ENCODE measurements around the gene NRP2. TPM values are rescaled to one million over a fixed set of nuclear protein-coding genes. Genes with fewer than 3 reads are reported as not detected.

NRP2 gene
- total RNA-seq, 8 experiments from 2014 or later: 13.8 to 138 (median 53.2) TPM

- WGBS, 10 experiments: 90 to 100% (median 100%) methylated on average over 2 to 5 of the region's 5 CpGs; no CpG with 5 or more reads in 1 of the 10 experiments
- ATAC-seq (replicated peaks in 6 of 8): no peak
- no peak overlapping the region for H3K27ac ChIP-seq
- no peak overlapping the region for H3K4me3 ChIP-seq
- H3K4me1 ChIP-seq (replicated peaks in 1 of 2): peaks cover 54 to 74% of the 10 kb centered on the region in 2 donors
- in situ Hi-C loops (cut with MboI; ENCODE audit: low pct_unique_long_range_greater_than_20kb in 2 of 9, low sequenced_read_pairs in 9 of 9, unreplicated experiment in 9 of 9): loop anchor here in 3 of 9 experiments (25.0 kb wide), 3 partner anchors 129 to 179 kb away; no protein-coding TSS in a partner anchor
These were observed 76.2 kb downstream of the NRP2 start for GRCh38 chr2:205758500-205758899.

- peaks cover 56 to 78% of the 10 kb centered on the region in 2 donors for H3K4me1 ChIP-seq (replicated peaks in 1 of 2)
- in situ Hi-C loops (cut with MboI; ENCODE audit: low pct_unique_long_range_greater_than_20kb in 2 of 9, low sequenced_read_pairs in 9 of 9, unreplicated experiment in 9 of 9): loop anchor here in 3 of 9 experiments (25.0 kb wide), 3 partner anchors 128 to 178 kb away; no protein-coding TSS in a partner anchor
- no peak for ATAC-seq (replicated peaks in 6 of 8)
- no peak overlapping the region for H3K4me3 ChIP-seq
- no peak overlapping the region for H3K27ac ChIP-seq
- WGBS, 10 experiments: 89 to 100% (median 96%) methylated on average over 1 to 4 of the region's 4 CpGs; no CpG with 5 or more reads in 5 of the 10 experiments
These were observed 77.0 kb downstream of the NRP2 start for GRCh38 chr2:205759257-205759656.

- H3K4me1 ChIP-seq (replicated peaks in 1 of 2): peaks cover 55 to 78% of the 10 kb centered on the region in 2 donors
- no peak for ATAC-seq (replicated peaks in 6 of 8)
- peak overlapping the region; percentile 29 to 47 for H3K27ac ChIP-seq
- 100% methylated on average over 1 of the region's 1 CpG; no CpG with 5 or more reads in 8 of the 10 experiments for WGBS, 10 experiments
- no peak overlapping the region for H3K4me3 ChIP-seq
- in situ Hi-C loops (cut with MboI; ENCODE audit: low pct_unique_long_range_greater_than_20kb in 2 of 9, low sequenced_read_pairs in 9 of 9, unreplicated experiment in 9 of 9): loop anchor here in 3 of 9 experiments (25.0 kb wide), 3 partner anchors 128 to 178 kb away; no protein-coding TSS in a partner anchor
These were observed 77.4 kb downstream of the NRP2 start for GRCh38 chr2:205759732-205760131.

DNA sequence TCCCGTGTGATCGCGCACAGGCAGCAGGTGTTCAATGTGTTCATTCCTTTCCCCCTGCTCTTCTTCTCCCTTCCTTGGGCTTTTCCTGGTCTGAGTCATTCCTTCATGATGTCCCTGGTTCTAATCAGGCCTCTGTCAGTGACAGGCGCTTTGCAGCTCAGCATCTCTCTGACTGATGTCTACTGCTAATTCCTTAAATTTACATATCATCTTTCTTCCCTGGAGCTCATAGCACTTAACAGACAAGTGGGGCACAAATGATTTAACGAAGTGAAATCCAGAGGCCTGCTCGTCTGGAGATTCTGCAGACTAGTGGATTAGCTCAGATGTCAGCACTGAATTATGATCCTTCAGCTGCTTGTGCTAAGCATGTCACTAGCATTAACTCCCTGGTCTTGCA is 77.9 kb downstream of the NRP2 start:
- peak overlapping the region; percentile 29 to 47 for H3K27ac ChIP-seq
- WGBS, 10 experiments: 50 to 95% (median 81%) methylated on average over 1 to 6 of the region's 6 CpGs; no CpG with 5 or more reads in 5 of the 10 experiments
- H3K4me1 ChIP-seq (replicated peaks in 1 of 2): peaks cover 50 to 73% of the 10 kb centered on the region in 2 donors
- ATAC-seq (replicated peaks in 6 of 8): peak in 5 of 8 experiments; percentile 45 to 77 (median 73)
- H3K4me3 ChIP-seq: no peak overlapping the region
- in situ Hi-C loops (cut with MboI; ENCODE audit: low pct_unique_long_range_greater_than_20kb in 2 of 9, low sequenced_read_pairs in 9 of 9, unreplicated experiment in 9 of 9): loop anchor here in 3 of 9 experiments (25.0 kb wide), 3 partner anchors 127 to 177 kb away; no protein-coding TSS in a partner anchor

GRCh38 chr2:205761421-205761820 is 79.1 kb downstream of the NRP2 start:
- in situ Hi-C loops (cut with MboI; ENCODE audit: low pct_unique_long_range_greater_than_20kb in 2 of 9, low sequenced_read_pairs in 9 of 9, unreplicated experiment in 9 of 9): loop anchor here in 3 of 9 experiments (25.0 kb wide), 3 partner anchors 126 to 176 kb away; no protein-coding TSS in a partner anchor
- no peak for ATAC-seq (replicated peaks in 6 of 8)
- Histone ChIP-seq H3K4me3 (no peak overlapping the region), H3K4me1 (replicated peaks in 1 of 2) (peaks cover 52 to 74% of the 10 kb centered on the region in 2 donors), H3K27ac (peak overlapping the region in 1 of 2 donors; percentile 58)
- 45 to 100% (median 80%) methylated on average over 1 to 4 of the region's 4 CpGs; no CpG with 5 or more reads in 2 of the 10 experiments for WGBS, 10 experiments

DNA sequence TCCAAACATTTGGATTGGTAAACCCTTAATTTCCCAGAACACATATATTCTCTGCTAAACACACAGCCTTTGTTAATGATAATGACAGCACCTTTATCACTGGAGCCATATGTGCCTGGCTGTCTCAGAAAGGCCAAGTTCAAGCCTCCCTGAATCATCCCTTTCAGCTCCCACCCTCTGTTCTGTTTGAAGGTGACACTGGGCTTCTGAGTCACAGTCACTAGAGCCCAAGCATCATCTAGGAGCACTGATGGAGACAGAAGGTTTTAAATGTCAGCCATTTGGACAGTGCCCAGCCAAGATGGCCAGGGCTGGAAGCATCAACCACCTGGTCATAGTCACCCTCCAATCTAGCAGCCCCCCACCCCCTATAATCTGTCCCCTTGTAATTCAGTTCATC is 80.6 kb downstream of the NRP2 start:
- ATAC-seq (replicated peaks in 6 of 8): peak in 5 of 8 experiments; percentile 37 to 62 (median 51)
- in situ Hi-C loops (cut with MboI; ENCODE audit: low pct_unique_long_range_greater_than_20kb in 2 of 9, low sequenced_read_pairs in 9 of 9, unreplicated experiment in 9 of 9): loop anchor here in 3 of 9 experiments (25.0 kb wide), 3 partner anchors 124 to 174 kb away; no protein-coding TSS in a partner anchor
- peaks cover 52 to 71% of the 10 kb centered on the region in 2 donors for H3K4me1 ChIP-seq (replicated peaks in 1 of 2)
- H3K4me3 ChIP-seq: no peak overlapping the region
- peak overlapping the region; percentile 9 to 10 for H3K27ac ChIP-seq

DNA sequence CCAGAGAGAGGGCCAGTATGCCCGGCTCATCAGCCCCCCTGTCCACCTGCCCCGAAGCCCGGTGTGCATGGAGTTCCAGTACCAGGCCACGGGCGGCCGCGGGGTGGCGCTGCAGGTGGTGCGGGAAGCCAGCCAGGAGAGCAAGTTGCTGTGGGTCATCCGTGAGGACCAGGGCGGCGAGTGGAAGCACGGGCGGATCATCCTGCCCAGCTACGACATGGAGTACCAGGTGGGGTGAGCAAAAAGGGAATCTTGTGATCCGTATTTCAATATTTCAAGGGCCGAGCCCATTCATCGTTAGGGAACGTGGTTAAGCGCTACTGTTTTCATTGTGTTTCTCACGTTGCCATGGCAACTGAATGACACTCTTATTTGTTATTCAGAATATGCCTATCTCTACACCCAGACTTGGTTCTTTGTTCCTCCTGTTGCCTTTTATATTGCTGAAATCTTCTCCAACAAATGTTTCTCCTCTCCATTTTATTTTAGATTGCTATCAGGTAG is 81.5 kb downstream of the NRP2 start:
- in situ Hi-C loops (cut with MboI; ENCODE audit: low pct_unique_long_range_greater_than_20kb in 2 of 9, low sequenced_read_pairs in 9 of 9, unreplicated experiment in 9 of 9): loop anchor here in 3 of 9 experiments (25.0 kb wide), 3 partner anchors 124 to 174 kb away; no protein-coding TSS in a partner anchor
- Histone ChIP-seq H3K4me1 (replicated peaks in 1 of 2) (peaks cover 51 to 64% of the 10 kb centered on the region in 2 donors), H3K4me3 (no peak overlapping the region), H3K27ac (peak overlapping the region; percentile 9 to 28)
- 0 to 66% (median 12%) methylated on average over 1 to 14 of the region's 21 CpGs; no CpG with 5 or more reads in 2 of the 10 experiments for WGBS, 10 experiments
- peak; percentile 62 to 92 (median 72) for ATAC-seq (replicated peaks in 6 of 8)

DNA sequence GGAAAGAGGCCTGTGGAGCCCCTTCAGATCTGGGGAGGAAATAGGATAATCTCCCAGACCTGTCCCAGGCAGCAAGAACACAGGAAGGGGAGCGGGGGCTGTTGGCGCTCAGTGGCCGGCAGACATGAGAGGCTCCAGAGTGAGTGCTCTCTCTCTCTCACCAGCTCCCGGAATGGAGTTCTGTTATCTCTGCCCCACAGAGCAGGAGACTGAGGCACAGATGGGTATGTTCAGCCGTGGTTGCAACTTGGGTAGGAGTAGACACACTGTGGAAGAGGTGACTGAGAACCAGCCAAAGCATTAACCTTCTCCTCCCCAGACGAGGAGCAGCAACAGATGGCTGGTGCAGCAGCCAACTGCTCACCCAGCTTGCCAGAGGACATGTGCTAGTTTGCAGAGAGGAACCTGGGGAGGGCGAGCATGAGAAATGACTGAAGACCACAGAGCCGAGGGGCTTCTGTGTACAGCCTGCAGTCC is 82.0 kb downstream of the NRP2 start:
- 17 to 83% (median 35%) methylated on average over 1 to 6 of the region's 8 CpGs; no CpG with 5 or more reads in 6 of the 10 experiments for WGBS, 10 experiments
- Histone ChIP-seq H3K4me1 (replicated peaks in 1 of 2) (peaks cover 55 to 69% of the 10 kb centered on the region in 2 donors), H3K27ac (peak overlapping the region; percentile 28 to 56), H3K4me3 (no peak overlapping the region)
- peak in 5 of 8 experiments; percentile 5 to 13 (median 10) for ATAC-seq (replicated peaks in 6 of 8)
- in situ Hi-C loops (cut with MboI; ENCODE audit: low pct_unique_long_range_greater_than_20kb in 2 of 9, low sequenced_read_pairs in 9 of 9, unreplicated experiment in 9 of 9): loop anchor here in 3 of 9 experiments (25.0 kb wide), 3 partner anchors 123 to 173 kb away; no protein-coding TSS in a partner anchor

GRCh38 chr2:205765151-205765550 is 82.8 kb downstream of the NRP2 start:
- in situ Hi-C loops (cut with MboI; ENCODE audit: low pct_unique_long_range_greater_than_20kb in 2 of 9, low sequenced_read_pairs in 9 of 9, unreplicated experiment in 9 of 9): loop anchor here in 3 of 9 experiments (25.0 kb wide), 3 partner anchors 122 to 172 kb away; no protein-coding TSS in a partner anchor
- WGBS, 10 experiments: 50 to 100% (median 95%) methylated on average over 1 to 8 of the region's 8 CpGs; no CpG with 5 or more reads in 1 of the 10 experiments
- ATAC-seq (replicated peaks in 6 of 8): no peak
- Histone ChIP-seq H3K4me3 (no peak overlapping the region), H3K4me1 (replicated peaks in 1 of 2) (peaks cover 60 to 72% of the 10 kb centered on the region in 2 donors), H3K27ac (no peak overlapping the region)

DNA sequence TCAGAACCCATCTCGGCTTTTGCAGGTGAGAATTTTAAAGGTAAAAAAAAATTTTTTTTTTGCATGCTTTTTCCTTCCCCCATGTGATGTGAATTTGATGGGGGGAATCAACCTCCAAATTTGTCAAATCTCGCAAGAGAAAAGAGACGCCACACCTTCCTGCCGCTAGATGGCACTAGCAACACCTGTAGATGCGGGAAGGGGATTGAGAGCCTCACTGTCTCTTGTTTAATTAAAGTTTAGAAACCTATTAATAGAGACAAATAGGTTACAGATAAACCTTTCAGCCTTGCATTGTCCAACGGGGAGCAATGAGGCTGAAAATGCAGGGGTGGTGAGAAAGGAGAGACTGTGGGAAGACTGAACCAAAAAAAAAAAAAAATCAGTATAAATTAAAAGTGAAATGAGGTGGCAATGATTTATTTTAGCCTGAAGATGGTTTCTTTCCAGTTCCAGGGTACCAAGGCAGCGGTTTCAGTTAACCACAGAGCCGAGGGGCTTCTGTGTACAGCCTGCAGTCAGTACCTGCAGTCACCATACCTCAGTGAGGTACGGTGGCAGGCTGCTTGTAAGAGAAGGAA is 84.6 kb downstream of the NRP2 start:
- in situ Hi-C loops (cut with MboI; ENCODE audit: low pct_unique_long_range_greater_than_20kb in 2 of 9, low sequenced_read_pairs in 9 of 9, unreplicated experiment in 9 of 9): loop anchor here in 3 of 9 experiments (25.0 kb wide), 3 partner anchors 120 to 170 kb away; no protein-coding TSS in a partner anchor
- Histone ChIP-seq H3K4me3 (no peak overlapping the region), H3K4me1 (replicated peaks in 1 of 2) (peaks cover 58 to 63% of the 10 kb centered on the region in 2 donors), H3K27ac (no peak overlapping the region)
- no peak for ATAC-seq (replicated peaks in 6 of 8)
- WGBS, 10 experiments: 2 to 100% (median 8%) methylated on average over 1 to 9 of the region's 9 CpGs

- no peak for ATAC-seq (replicated peaks in 6 of 8)
- H3K27ac ChIP-seq: no peak overlapping the region
- no peak overlapping the region for H3K4me3 ChIP-seq
- H3K4me1 ChIP-seq (replicated peaks in 1 of 2): peaks cover 50 to 62% of the 10 kb centered on the region in 2 donors
- WGBS, 10 experiments: 71 to 100% (median 94%) methylated on average over 1 to 5 of the region's 5 CpGs; no CpG with 5 or more reads in 1 of the 10 experiments
- in situ Hi-C loops (cut with MboI; ENCODE audit: low pct_unique_long_range_greater_than_20kb in 2 of 9, low sequenced_read_pairs in 9 of 9, unreplicated experiment in 9 of 9): loop anchor here in 3 of 9 experiments (25.0 kb wide), 3 partner anchors 120 to 170 kb away; no protein-coding TSS in a partner anchor
These were observed 85.3 kb downstream of the NRP2 start for GRCh38 chr2:205767617-205768016.

DNA sequence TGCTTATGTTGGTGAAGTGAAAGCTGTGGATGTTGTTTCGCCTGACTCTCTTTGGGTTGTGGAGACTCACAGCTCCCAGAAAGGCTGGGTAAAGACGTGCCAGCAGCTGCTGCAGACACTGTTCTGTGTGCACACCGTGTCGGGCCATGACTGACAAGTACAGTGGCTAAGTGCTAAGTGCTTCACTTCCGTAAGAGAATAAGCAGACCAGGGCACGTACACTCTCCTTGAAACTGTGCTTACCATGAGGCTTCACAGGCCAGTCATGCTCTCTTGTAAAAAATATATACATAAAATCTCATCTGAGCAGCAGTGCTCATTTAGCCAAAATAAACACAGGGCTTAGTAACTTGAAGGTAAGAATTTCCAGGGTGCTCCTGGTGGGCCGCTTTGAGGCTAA is 86.0 kb downstream of the NRP2 start:
- no peak for ATAC-seq (replicated peaks in 6 of 8)
- Histone ChIP-seq H3K4me3 (no peak overlapping the region), H3K4me1 (replicated peaks in 1 of 2) (peaks cover 43 to 61% of the 10 kb centered on the region in 2 donors), H3K27ac (no peak overlapping the region)
- 85 to 100% (median 100%) methylated on average over 1 to 5 of the region's 7 CpGs; no CpG with 5 or more reads in 2 of the 10 experiments for WGBS, 10 experiments
- in situ Hi-C loops (cut with MboI; ENCODE audit: low pct_unique_long_range_greater_than_20kb in 2 of 9, low sequenced_read_pairs in 9 of 9, unreplicated experiment in 9 of 9): loop anchor here in 3 of 9 experiments (25.0 kb wide), 3 partner anchors 119 to 169 kb away; no protein-coding TSS in a partner anchor
